WTC11 (cell line): ENCODE data around the gene TNPO3. TPM values are rescaled to one million over a fixed set of nuclear protein-coding genes. Genes with fewer than 3 reads are reported as not detected.

Experiments used
- ATAC-seq: fragments of 200-7000 bp; cut with Tn5 transposase; 2 replicates; pipeline ENCODE4 v1.10.0; 2021; ENCODE audit warnings: mild to moderate bottlenecking, moderate library complexity
- CTCF ChIA-PET: fragments of 300-600 bp; sonication (Branson Sonifier 250); formaldehyde crosslinking; loops from one replicate; lab custom pipeline; 2021; ENCODE audit warnings: antibody characterized with exemption; lab: Charles Lee
- POLR2A ChIA-PET: fragments of 350-600 bp; sonication (Branson Sonifier 250); formaldehyde crosslinking; loops from one replicate; lab custom pipeline; 2021; ENCODE audit warnings: antibody characterized with exemption; lab: Charles Lee
- DNase-seq: peaks from one replicate; pipeline ENCODE4 v3.0.0; 2021; ENCODE audit warnings: low spot score
- H3K27ac Mint-ChIP-seq: 2 replicates; pipeline ENCODE4 v1.8.0; 2021; ENCODE audit warnings: mixed read lengths
- H3K27me3 Mint-ChIP-seq: 2 replicates; pipeline ENCODE4 v1.8.0; 2021; ENCODE audit warnings: low read depth, mild to moderate bottlenecking, moderate library complexity, mixed read lengths
- H3K36me3 Mint-ChIP-seq: 2 replicates; pipeline ENCODE4 v1.8.0; 2021; ENCODE audit warnings: mixed read lengths
- H3K4me1 Mint-ChIP-seq: 2 replicates; pipeline ENCODE4 v1.8.0; 2022; ENCODE audit warnings: mixed read lengths
- H3K4me3 Mint-ChIP-seq: 2 replicates; pipeline ENCODE4 v1.8.0; 2021; ENCODE audit warnings: mild to moderate bottlenecking, moderate library complexity, mixed read lengths
- H3K9me3 Mint-ChIP-seq: 2 replicates; pipeline ENCODE4 v1.8.0; 2021; ENCODE audit warnings: mixed read lengths
- AFF4 ChIP-seq: sonication (generic); formaldehyde crosslinking; IDR thresholded peaks from 2 replicates; pipeline ENCODE4 v1.8.1; 2023; ENCODE audit warnings: mild to moderate bottlenecking, missing genetic modification reagents, borderline replicate concordance
- CDX4 ChIP-seq: fragments of 250-450 bp; sonication (Bioruptor Pico); IDR thresholded peaks from 2 replicates; pipeline ENCODE4 v1.9.0; 2021; ENCODE audit warnings: moderate library complexity, mild to moderate bottlenecking, inconsistent platforms, borderline replicate concordance
- CTCF ChIP-seq: fragments of 200-600 bp; IDR thresholded peaks from 2 replicates; pipeline ENCODE4 v1.8.0; 2022; ENCODE audit warnings: antibody characterized with exemption
- E2F4 ChIP-seq: sonication (generic); formaldehyde crosslinking; IDR thresholded peaks from 2 replicates; pipeline ENCODE4 v1.8.1; 2022; ENCODE audit warnings: low read depth, mild to moderate bottlenecking, moderate library complexity, missing genetic modification reagents, borderline replicate concordance
- ELF4 ChIP-seq: sonication (generic); formaldehyde crosslinking; IDR thresholded peaks from 2 replicates; pipeline ENCODE4 v1.8.1; 2022; ENCODE audit warnings: low read depth, mild to moderate bottlenecking, moderate library complexity, missing genetic modification reagents
- ESRRA ChIP-seq: sonication (generic); formaldehyde crosslinking; IDR thresholded peaks from 2 replicates; pipeline ENCODE4 v1.8.1; 2022; ENCODE audit warnings: mild to moderate bottlenecking, missing genetic modification reagents, borderline replicate concordance
- FOXK1 ChIP-seq: sonication (generic); formaldehyde crosslinking; IDR thresholded peaks from 2 replicates; pipeline ENCODE4 v1.8.0; 2022; ENCODE audit warnings: mild to moderate bottlenecking, moderate library complexity, missing genetic modification reagents
- FOXP1 ChIP-seq: sonication (generic); formaldehyde crosslinking; IDR thresholded peaks from 2 replicates; pipeline ENCODE4 v1.8.0; 2022; ENCODE audit warnings: missing genetic modification reagents, mild to moderate bottlenecking, moderate library complexity, borderline replicate concordance
- MLX ChIP-seq: sonication (generic); formaldehyde crosslinking; IDR thresholded peaks from 2 replicates; pipeline ENCODE4 v1.8.1; 2023; ENCODE audit warnings: mild to moderate bottlenecking, missing genetic modification reagents, moderate library complexity
- NFATC4 ChIP-seq: fragments of 250-450 bp; sonication (Bioruptor Pico); IDR thresholded peaks from 2 replicates; pipeline ENCODE4 v1.9.0; 2021; ENCODE audit warnings: mild to moderate bottlenecking
- NR3C1 ChIP-seq: sonication (generic); formaldehyde crosslinking; conservative IDR thresholded peaks from 2 replicates; pipeline ENCODE4 v1.8.1; 2023; ENCODE audit warnings: low read depth, mild to moderate bottlenecking, missing genetic modification reagents
- PRDM15 ChIP-seq: sonication (generic); formaldehyde crosslinking; IDR thresholded peaks from 2 replicates; pipeline ENCODE4 v1.8.0; 2022; ENCODE audit warnings: missing genetic modification reagents
- SMAD4 ChIP-seq: sonication (generic); formaldehyde crosslinking; IDR thresholded peaks from 2 replicates; pipeline ENCODE4 v1.8.0; 2022; ENCODE audit warnings: mild to moderate bottlenecking, missing genetic modification reagents
- SOX15 ChIP-seq: fragments of 250-450 bp; sonication (Bioruptor Pico); IDR thresholded peaks from 2 replicates; pipeline ENCODE4 v1.9.0; 2021; ENCODE audit warnings: mild to moderate bottlenecking
- ZNF416 ChIP-seq: fragments of 250-450 bp; sonication (Bioruptor Pico); IDR thresholded peaks from 2 replicates; pipeline ENCODE4 v1.9.0; 2021; ENCODE audit warnings: mild to moderate bottlenecking, inconsistent platforms
- total RNA-seq: library from RNA; stranded (reverse); gene quantifications from 3 replicates; pipeline ENCODE4 v1.2.3, GENCODE V29; 2021

Gene TNPO3
- total RNA-seq, 1 experiment from 2014 or later, result 91.7 TPM

- H3K36me3 Mint-ChIP-seq, result no peaks in the 10 kb centered on the region; the same call in 1 of the 2 replicates
- TF ChIP-seq SOX15 (no peak), CTCF (0 out of 2 replicates have a peak, but pooled peaks have one; percentile 15)
- TF ChIP-seq, all 79 proteins: peak for 1
- ChIA-PET POLR2A (no interaction called here), CTCF (interaction anchor here (0.5 to 2.9 kb wide), 42 partner anchors 8 to 402 kb away, joined by 3 to 64 read pairs (median 4); partner anchors contain the start of genes ATP6V1F, IRF5, KCP and TNPO3)
- Mint-ChIP-seq H3K27ac (no peak overlapping the region), H3K4me1 (no peaks in the 10 kb centered on the region), H3K9me3 (no peaks in the 10 kb centered on the region), H3K4me3 (no peak overlapping the region), H3K27me3 (no peaks in the 10 kb centered on the region; the same call in 1 of the 2 replicates)
- peak; percentile 65 for DNase-seq
- ATAC-seq, result peak; percentile 82
Observed at GRCh38 chr7:128946936-128947830, 107.7 kb downstream of the TNPO3 start.

GRCh38 chr7:128945668-128946366, 109.1 kb downstream of the TNPO3 start:
- DNase-seq (no peak), ATAC-seq (no peak)
- POLR2A ChIA-PET, result no interaction called here
- H3K9me3 Mint-ChIP-seq, result no peaks in the 10 kb centered on the region
- TF ChIP-seq PRDM15 (no peak), SMAD4 (no peak), NFATC4 (no peak), CDX4 (CRISPR knock-in tag) (no peak)
- H3K27me3 Mint-ChIP-seq, result peaks cover 4% of the 10 kb centered on the region
- CTCF ChIA-PET, result interaction anchor here (1.0 to 2.9 kb wide), 3 partner anchors 9 to 36 kb away, joined by 3 to 64 read pairs (median 29); partner anchors contain the start of genes IRF5 and KCP
- H3K4me3 Mint-ChIP-seq, result no peak overlapping the region
- H3K27ac Mint-ChIP-seq, result no peak overlapping the region
- H3K4me1 Mint-ChIP-seq, result 0 out of 2 replicates have a peak, but pooled peaks cover 3% of the 10 kb centered on the region
- H3K36me3 Mint-ChIP-seq, result no peaks in the 10 kb centered on the region

GRCh38 chr7:128944487-128945236, 110.2 kb downstream of the TNPO3 start:
- Mint-ChIP-seq H3K4me3 (no peak overlapping the region), H3K9me3 (no peaks in the 10 kb centered on the region), H3K27ac (no peak overlapping the region), H3K4me1 (0 out of 2 replicates have a peak, but pooled peaks cover 3% of the 10 kb centered on the region), H3K36me3 (no peaks in the 10 kb centered on the region), H3K27me3 (peaks cover 16% of the 10 kb centered on the region)
- ATAC-seq (no peak), DNase-seq (no peak)
- ChIA-PET POLR2A (no interaction called here), CTCF (interaction anchor here (1.1 kb wide), 1 partner anchor 61 kb away, joined by 6 read pairs; no protein-coding TSS in a partner anchor)
- TF ChIP-seq AFF4 (CRISPR knock-in tag) (no peak), NR3C1 (CRISPR knock-in tag) (no peak), FOXP1 (CRISPR knock-in tag) (no peak), ESRRA (CRISPR knock-in tag) (no peak), MLX (CRISPR knock-in tag) (no peak), FOXK1 (no peak), E2F4 (CRISPR knock-in tag) (no peak), ZNF416 (CRISPR knock-in tag) (no peak), ELF4 (CRISPR knock-in tag) (no peak)
